ENCODE results near the gene MPPED1. TPM values are rescaled to one million over a fixed set of nuclear protein-coding genes. Genes with fewer than 3 reads are reported as not detected.
A peak's percentile ranks its signal among the peaks of the same experiment; 100 is the strongest.

The MPPED1 gene
- total RNA-seq, 2 experiments from 2014 or later, result not detected

GRCh38 chr22:43387815-43388214, 24.0 kb upstream of the MPPED1 start:
- Mint-ChIP-seq H3K27me3 (peaks cover 35% of the 10 kb centered on the region), H3K36me3 (no peaks in the 10 kb centered on the region), H3K4me1 (peaks cover 3% of the 10 kb centered on the region), H3K27ac (no peak overlapping the region), H3K4me3 (no peak overlapping the region), H3K9me3 (no peaks in the 10 kb centered on the region)
- DNase-seq, result no peak

GRCh38 chr22:43388420-43388851, 23.4 kb upstream of the MPPED1 start:
- H3K9me3 Mint-ChIP-seq, result no peaks in the 10 kb centered on the region
- no peak overlapping the region for H3K4me3 Mint-ChIP-seq
- H3K27me3 Mint-ChIP-seq, result peaks cover 35% of the 10 kb centered on the region
- no peaks in the 10 kb centered on the region for H3K36me3 Mint-ChIP-seq
- H3K4me1 Mint-ChIP-seq, result peaks cover 3% of the 10 kb centered on the region
- peak; percentile 76 for DNase-seq
- H3K27ac Mint-ChIP-seq, result no peak overlapping the region

GRCh38 chr22:43389227-43389836, 22.5 kb upstream of the MPPED1 start:
- Mint-ChIP-seq H3K4me3 (no peak overlapping the region), H3K27me3 (peaks cover 35% of the 10 kb centered on the region), H3K36me3 (no peaks in the 10 kb centered on the region), H3K4me1 (peaks cover 3% of the 10 kb centered on the region), H3K27ac (no peak overlapping the region), H3K9me3 (no peaks in the 10 kb centered on the region)
- no peak for DNase-seq

- Mint-ChIP-seq H3K27ac (no peak overlapping the region), H3K36me3 (no peaks in the 10 kb centered on the region), H3K27me3 (peaks cover 31% of the 10 kb centered on the region), H3K4me1 (peaks cover 3% of the 10 kb centered on the region), H3K4me3 (no peak overlapping the region), H3K9me3 (no peaks in the 10 kb centered on the region)
- no peak for DNase-seq
These were observed 21.6 kb upstream of the MPPED1 start for GRCh38 chr22:43390166-43390565.

- peaks cover under 1% of the 10 kb centered on the region for H3K4me1 Mint-ChIP-seq
- no peaks in the 10 kb centered on the region for H3K36me3 Mint-ChIP-seq
- no peak for DNase-seq
- H3K9me3 Mint-ChIP-seq, result no peaks in the 10 kb centered on the region
- no peak overlapping the region for H3K4me3 Mint-ChIP-seq
- H3K27ac Mint-ChIP-seq, result no peak overlapping the region
- peaks cover 26% of the 10 kb centered on the region for H3K27me3 Mint-ChIP-seq
These were observed 20.9 kb upstream of the MPPED1 start for GRCh38 chr22:43390872-43391271.

- Mint-ChIP-seq H3K4me3 (no peak overlapping the region), H3K36me3 (no peaks in the 10 kb centered on the region), H3K4me1 (no peaks in the 10 kb centered on the region), H3K27ac (no peak overlapping the region), H3K27me3 (peaks cover 21% of the 10 kb centered on the region), H3K9me3 (no peaks in the 10 kb centered on the region)
- DNase-seq, result no peak
These were observed 20.5 kb upstream of the MPPED1 start for GRCh38 chr22:43391306-43391705.

GRCh38 chr22:43392385-43392989, 19.3 kb upstream of the MPPED1 start:
- Mint-ChIP-seq H3K4me3 (no peak overlapping the region), H3K27ac (no peak overlapping the region), H3K27me3 (peaks cover 10% of the 10 kb centered on the region), H3K9me3 (no peaks in the 10 kb centered on the region), H3K36me3 (no peaks in the 10 kb centered on the region), H3K4me1 (no peaks in the 10 kb centered on the region)
- DNase-seq, result no peak

GRCh38 chr22:43393132-43393843, 18.5 kb upstream of the MPPED1 start:
- H3K4me3 Mint-ChIP-seq, result no peak overlapping the region
- H3K4me1 Mint-ChIP-seq, result no peaks in the 10 kb centered on the region
- no peaks in the 10 kb centered on the region for H3K9me3 Mint-ChIP-seq
- no peak overlapping the region for H3K27ac Mint-ChIP-seq
- no peak for DNase-seq
- H3K36me3 Mint-ChIP-seq, result no peaks in the 10 kb centered on the region
- peaks cover 2% of the 10 kb centered on the region for H3K27me3 Mint-ChIP-seq

- Mint-ChIP-seq H3K27me3 (no peaks in the 10 kb centered on the region), H3K9me3 (no peaks in the 10 kb centered on the region), H3K4me1 (no peaks in the 10 kb centered on the region), H3K4me3 (no peak overlapping the region), H3K36me3 (no peaks in the 10 kb centered on the region), H3K27ac (no peak overlapping the region)
- no peak for DNase-seq
These were observed 17.9 kb upstream of the MPPED1 start for GRCh38 chr22:43393844-43394474.

- Mint-ChIP-seq H3K4me3 (no peak overlapping the region), H3K27me3 (no peaks in the 10 kb centered on the region), H3K9me3 (no peaks in the 10 kb centered on the region), H3K27ac (no peak overlapping the region), H3K36me3 (no peaks in the 10 kb centered on the region), H3K4me1 (no peaks in the 10 kb centered on the region)
- no peak for DNase-seq
These were observed 16.6 kb upstream of the MPPED1 start for GRCh38 chr22:43395086-43395695.

GRCh38 chr22:43396321-43396933, 15.4 kb upstream of the MPPED1 start:
- DNase-seq, result no peak
- no peak overlapping the region for H3K4me3 Mint-ChIP-seq
- H3K36me3 Mint-ChIP-seq, result no peaks in the 10 kb centered on the region
- no peaks in the 10 kb centered on the region for H3K9me3 Mint-ChIP-seq
- no peak overlapping the region for H3K27ac Mint-ChIP-seq
- H3K27me3 Mint-ChIP-seq, result no peaks in the 10 kb centered on the region
- no peaks in the 10 kb centered on the region for H3K4me1 Mint-ChIP-seq

GRCh38 chr22:43396934-43397457, 14.8 kb upstream of the MPPED1 start:
- H3K36me3 Mint-ChIP-seq, result no peaks in the 10 kb centered on the region
- H3K4me3 Mint-ChIP-seq, result no peak overlapping the region
- no peaks in the 10 kb centered on the region for H3K9me3 Mint-ChIP-seq
- no peak for DNase-seq
- no peaks in the 10 kb centered on the region for H3K4me1 Mint-ChIP-seq
- H3K27me3 Mint-ChIP-seq, result no peaks in the 10 kb centered on the region
- H3K27ac Mint-ChIP-seq, result no peak overlapping the region

- no peak for DNase-seq
- Mint-ChIP-seq H3K9me3 (no peaks in the 10 kb centered on the region), H3K4me3 (no peak overlapping the region), H3K36me3 (no peaks in the 10 kb centered on the region), H3K4me1 (no peaks in the 10 kb centered on the region), H3K27me3 (no peaks in the 10 kb centered on the region), H3K27ac (no peak overlapping the region)
These were observed 14.0 kb upstream of the MPPED1 start for GRCh38 chr22:43397766-43398165.

- H3K4me3 Mint-ChIP-seq, result no peak overlapping the region
- H3K36me3 Mint-ChIP-seq, result no peaks in the 10 kb centered on the region
- no peaks in the 10 kb centered on the region for H3K4me1 Mint-ChIP-seq
- H3K27me3 Mint-ChIP-seq, result no peaks in the 10 kb centered on the region
- H3K27ac Mint-ChIP-seq, result no peak overlapping the region
- H3K9me3 Mint-ChIP-seq, result no peaks in the 10 kb centered on the region
- no peak for DNase-seq
These were observed 13.6 kb upstream of the MPPED1 start for GRCh38 chr22:43398246-43398645.
